Body of pancreas (tissue), 4 donors: Measurements from ENCODE around the gene ZDHHC12. TPM values are rescaled to one million over a fixed set of nuclear protein-coding genes. Genes with fewer than 3 reads are reported as not detected.
"Not testable (repeated sequence)": the region's sequence is repeated elsewhere in the genome, so short reads cannot be mapped to it uniquely, and the experiment has no call there.

Experiments
- ATAC-seq: fragments of 150-250 bp; one replicate; pipeline ENCODE4 v1.9.1; 2016
- DNase-seq, 4 donors: peaks; one replicate each; pipeline ENCODE4 v3.0.0-alpha.2; 2019
- H3K27ac ChIP-seq, 4 donors: fragments of 200-600 bp; sonication (generic); 1 replicate in 3 of 4; 2 replicates in 1 of 4; pipeline versions ENCODE4 v1.5.1 to v1.6.1; 2016 to 2019; ENCODE audit warnings: mild to moderate bottlenecking in 1 of 4, mixed read lengths in 1 of 4, moderate library complexity in 1 of 4
- H3K27me3 ChIP-seq, 2 donors: fragments of 200-600 bp; sonication (generic); one replicate each; pipeline ENCODE4 v1.6.0; 2016; ENCODE audit warnings: mild to moderate bottlenecking in 1 of 2
- H3K36me3 ChIP-seq, 2 donors: fragments of 200-600 bp; sonication (generic); replicated peaks in 1 of 2; 2 replicates each; pipeline ENCODE4 v1.5.1; 2016; ENCODE audit warnings: low read depth in 2 of 2; ENCODE audit not compliant: insufficient read depth in 1 of 2
- H3K4me1 ChIP-seq: fragments of 200-600 bp; sonication (generic); one replicate; pipeline ENCODE4 v1.6.0; 2016
- H3K4me3 ChIP-seq, 2 donors: fragments of 200-600 bp; sonication (generic); 1 replicate in 1 of 2; 2 replicates in 1 of 2; pipeline ENCODE4 v1.5.1; 2016 to 2019
- H3K9me3 ChIP-seq, 3 donors: fragments of 200-600 bp; sonication (generic); 1 replicate in 2 of 3; 2 replicates in 1 of 3; pipeline ENCODE4 v1.5.1; 2016
- POLR2A ChIP-seq, 3 donors: fragments of 450-650 bp; IDR thresholded peaks; one replicate each; pipeline ENCODE4 v1.6.1; 2016; ENCODE audit warnings: antibody characterized with exemption in 3 of 3, mild to moderate bottlenecking in 2 of 3
- WGBS, 2 donors: methylation state at CpG; one replicate each; pipeline ENCODE4 v1.1.5; 2017; 5-methylcytosine and 5-hydroxymethylcytosine counted together
- intact Hi-C: fragments of 100-400 bp; cut with DNase I; formaldehyde crosslinking; loops from one replicate; pipeline ENCODE4 v1.15.1; 2023
- total RNA-seq, 2 donors: library from RNA; depleted of rRNA; stranded (reverse); fragments of >200 nt; gene quantifications; one replicate each; pipeline ENCODE4 v1.1.0, GENCODE V29; 2016
- TF ChIP-seq, protein P1 (sequence below), 7 experiments: fragments of 450-650 bp in 4 of 7; fragments of 200-600 bp in 3 of 7; sonication (generic) in 3 of 7; IDR thresholded peaks; one replicate each; pipeline ENCODE4 v1.5.1; 2016 to 2019; ENCODE audit warnings: antibody characterized with exemption in 7 of 7

Gene ZDHHC12
- total RNA-seq, 2 donors from 2014 or later, result 21.1 to 64.9 TPM

DNA sequence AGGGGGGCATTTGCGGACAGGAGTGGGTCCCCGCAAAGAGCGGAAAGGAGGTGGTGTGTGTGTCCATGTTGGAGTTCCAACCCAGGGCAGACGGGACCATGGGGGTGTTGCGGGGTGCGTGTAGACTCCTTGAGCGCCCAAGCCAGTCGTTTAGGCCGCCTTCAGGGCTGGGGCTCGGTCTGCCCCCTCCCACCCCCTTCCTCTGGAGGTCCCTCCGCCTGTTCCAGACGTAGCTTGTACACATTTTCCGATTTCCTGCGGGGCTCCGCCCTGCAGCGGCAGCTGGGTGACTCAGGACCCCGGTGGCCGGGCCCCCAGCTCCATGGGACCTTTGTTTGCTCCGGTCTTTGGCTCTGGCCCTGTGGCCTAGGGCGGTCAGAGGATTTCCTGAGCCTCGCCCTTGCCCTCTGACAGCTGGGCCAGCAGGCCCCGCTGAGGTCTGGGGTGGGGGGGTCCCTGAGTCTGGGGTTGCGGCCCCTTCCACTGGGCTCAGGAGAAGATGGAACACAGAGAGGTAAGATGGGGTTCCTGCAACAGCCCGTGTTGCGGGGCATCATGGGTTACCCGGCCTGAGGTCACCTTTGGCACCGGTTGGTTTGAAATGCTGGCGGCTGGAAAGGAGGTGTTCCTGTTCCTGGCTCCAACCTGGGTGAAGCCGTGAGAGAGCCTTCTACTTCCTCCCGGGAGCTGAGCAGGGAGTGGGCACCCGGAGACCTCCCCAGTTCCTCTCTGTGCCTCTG lies 20.1 kb downstream of the ZDHHC12 start:
- peak in 1 of 3 donors; percentile 23 for TF ChIP-seq POLR2A (IDR thresholded peaks at IDR 0.05)
- TF ChIP-seq, protein P1, sequence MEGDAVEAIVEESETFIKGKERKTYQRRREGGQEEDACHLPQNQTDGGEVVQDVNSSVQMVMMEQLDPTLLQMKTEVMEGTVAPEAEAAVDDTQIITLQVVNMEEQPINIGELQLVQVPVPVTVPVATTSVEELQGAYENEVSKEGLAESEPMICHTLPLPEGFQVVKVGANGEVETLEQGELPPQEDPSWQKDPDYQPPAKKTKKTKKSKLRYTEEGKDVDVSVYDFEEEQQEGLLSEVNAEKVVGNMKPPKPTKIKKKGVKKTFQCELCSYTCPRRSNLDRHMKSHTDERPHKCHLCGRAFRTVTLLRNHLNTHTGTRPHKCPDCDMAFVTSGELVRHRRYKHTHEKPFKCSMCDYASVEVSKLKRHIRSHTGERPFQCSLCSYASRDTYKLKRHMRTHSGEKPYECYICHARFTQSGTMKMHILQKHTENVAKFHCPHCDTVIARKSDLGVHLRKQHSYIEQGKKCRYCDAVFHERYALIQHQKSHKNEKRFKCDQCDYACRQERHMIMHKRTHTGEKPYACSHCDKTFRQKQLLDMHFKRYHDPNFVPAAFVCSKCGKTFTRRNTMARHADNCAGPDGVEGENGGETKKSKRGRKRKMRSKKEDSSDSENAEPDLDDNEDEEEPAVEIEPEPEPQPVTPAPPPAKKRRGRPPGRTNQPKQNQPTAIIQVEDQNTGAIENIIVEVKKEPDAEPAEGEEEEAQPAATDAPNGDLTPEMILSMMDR (IDR thresholded peaks at IDR 0.05), result no peak
- H3K27ac ChIP-seq, result peak overlapping the region; percentile 33 to 84 (median 68)
- peak; percentile 10 for ATAC-seq
- 79 to 88% methylated on average over 5 to 27 of the region's 31 CpGs for WGBS, 2 donors
- peak in 3 of 4 donors; percentile 31 to 59 (median 50) for DNase-seq
- H3K9me3 ChIP-seq, result no peaks in the 10 kb centered on the region
- intact Hi-C loops, result no loop called here
- H3K27me3 ChIP-seq, result no peaks in the 10 kb centered on the region
- no peak overlapping the region for H3K4me3 ChIP-seq
- H3K4me1 ChIP-seq, result peaks cover 21% of the 10 kb centered on the region
- no peaks in the 10 kb centered on the region for H3K36me3 ChIP-seq

DNA sequence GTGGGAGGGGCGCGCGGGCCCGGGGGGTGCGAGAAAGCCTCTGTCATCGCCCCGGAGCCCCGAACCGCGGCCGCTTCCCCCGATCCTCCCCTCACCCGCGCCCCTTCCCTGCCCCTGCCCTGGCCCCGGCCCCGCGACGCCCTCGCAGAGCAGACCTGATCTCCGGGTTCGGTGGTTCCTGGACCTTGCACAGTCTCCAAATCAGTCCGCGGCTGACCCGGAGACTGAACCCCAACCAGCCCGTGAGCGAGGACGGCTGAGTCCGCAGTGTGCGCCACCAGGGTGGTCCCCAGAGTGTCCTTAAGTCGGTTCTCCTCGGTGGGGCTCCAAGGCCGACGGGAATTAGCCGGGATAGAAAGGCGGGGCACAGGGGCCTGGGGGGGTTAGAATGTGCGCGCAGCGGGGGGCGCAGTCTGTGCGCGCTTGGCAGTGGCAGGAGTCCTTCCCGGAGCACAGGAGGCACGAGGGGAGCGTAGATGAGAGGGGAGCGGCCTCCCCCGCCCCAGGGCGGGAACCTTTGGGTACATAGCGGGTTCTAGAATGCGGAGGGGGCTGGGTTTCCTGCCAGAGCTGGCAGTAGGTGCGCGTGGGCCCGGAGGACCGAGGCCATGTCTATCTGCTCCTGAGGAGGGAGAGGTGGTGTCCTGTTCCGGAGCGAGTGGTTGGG lies 20.8 kb downstream of the ZDHHC12 start:
- intact Hi-C loops, result no loop called here
- peak; percentile 31 for ATAC-seq

DNA sequence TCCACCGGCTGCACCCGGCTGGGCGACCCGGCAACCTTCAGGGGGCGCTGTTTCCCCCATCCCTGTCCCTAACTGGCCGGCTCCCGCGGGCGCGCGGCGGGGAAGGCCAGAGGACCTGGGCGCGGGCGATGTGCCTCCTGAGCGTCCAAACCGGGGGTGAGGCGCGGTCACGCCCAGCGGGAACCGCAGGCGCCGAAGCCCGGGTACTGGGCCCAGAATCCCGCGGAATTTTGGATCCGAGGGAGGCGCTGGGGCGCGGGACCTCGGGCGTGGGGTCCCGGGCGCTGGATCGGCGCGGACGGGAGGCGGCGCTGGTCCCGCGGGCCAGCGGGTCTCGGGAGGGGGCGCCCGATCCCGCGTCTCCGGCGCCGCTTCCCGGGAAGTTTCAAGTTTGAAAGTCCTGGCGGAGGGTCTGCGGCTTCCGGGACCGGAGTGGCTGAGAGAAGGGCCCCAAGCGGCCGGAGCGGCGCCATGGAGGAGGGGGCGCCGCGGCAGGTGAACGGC lies 21.4 kb downstream of the ZDHHC12 start, which contains the start of gene PKN3:
Gene PKN3, plus strand, starts transcription at position 59 of the 504 bp plus-strand sequence. Its CDS starts 413 bp downstream, at position 472.
- 0% methylated on average over 49 of the region's 65 CpGs; no CpG with 5 or more reads in 1 of the 2 donors for WGBS, 2 donors
- Histone ChIP-seq H3K4me1 (peaks cover 21% of the 10 kb centered on the region), H3K9me3 (no peaks in the 10 kb centered on the region), H3K27me3 (no peaks in the 10 kb centered on the region), H3K4me3 (peak within 1 kb of the TSS; percentile 29 to 71), H3K36me3 (no peaks in the 10 kb centered on the region), H3K27ac (peak within 1 kb of the TSS; percentile 33 to 84 (median 68))
- DNase-seq (peak; percentile 85 to 90 (median 87)), ATAC-seq (peak; percentile 87)
- intact Hi-C loops, result no loop called here
- peak in 2 of 3 donors; percentile 27 to 40 for TF ChIP-seq POLR2A (IDR thresholded peaks at IDR 0.05)
- TF ChIP-seq, protein P1 (IDR thresholded peaks at IDR 0.05), result peak; percentile 72 to 89 (median 85)

More for the DNA sequence above, 20.8 kb downstream of the ZDHHC12 start:
- TF ChIP-seq POLR2A (IDR thresholded peaks at IDR 0.05), result no peak
- TF ChIP-seq, protein P1 (IDR thresholded peaks at IDR 0.05), result no peak
- H3K4me3 ChIP-seq, result peak overlapping the region; percentile 29 to 71
- H3K27me3 ChIP-seq, result no peaks in the 10 kb centered on the region
- no peaks in the 10 kb centered on the region for H3K36me3 ChIP-seq
- DNase-seq, result peak in 2 of 4 donors; percentile 43 to 44
- 14 to 75% methylated on average over 8 to 46 of the region's 55 CpGs for WGBS, 2 donors
- peaks cover 21% of the 10 kb centered on the region for H3K4me1 ChIP-seq
- H3K27ac ChIP-seq, result peak overlapping the region; percentile 33 to 84 (median 68)
- H3K9me3 ChIP-seq, result no peaks in the 10 kb centered on the region

DNA sequence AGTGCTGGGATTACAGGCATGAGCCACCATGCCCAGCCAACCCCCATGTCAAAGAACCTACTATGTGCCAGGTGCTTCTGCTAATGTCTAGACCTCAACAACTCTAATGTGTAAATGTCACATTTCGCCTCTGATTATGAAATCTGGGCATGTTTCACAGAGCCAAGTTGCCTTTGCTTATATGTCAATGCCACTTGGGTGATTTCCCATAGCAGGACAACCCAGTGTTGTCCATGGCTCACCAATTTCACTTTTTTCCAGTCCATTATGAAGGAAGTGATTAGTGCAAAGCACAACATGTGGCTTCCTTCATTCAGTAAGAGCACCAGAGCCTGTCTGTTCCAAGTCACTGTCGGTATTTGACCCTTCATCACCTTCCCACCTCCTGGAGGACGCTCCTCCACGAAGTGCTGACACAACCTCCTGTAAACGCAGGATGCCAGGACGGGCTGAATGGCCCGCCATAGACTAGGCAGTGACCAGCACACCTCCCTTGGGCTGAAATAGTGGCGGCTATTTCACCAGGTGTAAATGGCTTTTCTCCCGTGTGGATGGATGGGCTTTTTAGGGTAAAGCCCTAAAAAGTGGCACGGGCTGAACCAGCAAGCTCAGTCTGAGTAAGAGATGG lies 22.6 kb downstream of the ZDHHC12 start:
- Histone ChIP-seq H3K27ac (peak overlapping the region in 3 of 4 donors; percentile 16 to 47 (median 32)), H3K36me3 (no peaks in the 10 kb centered on the region), H3K9me3 (no peaks in the 10 kb centered on the region), H3K27me3 (no peaks in the 10 kb centered on the region), H3K4me1 (peaks cover 21% of the 10 kb centered on the region), H3K4me3 (no peak overlapping the region)
- TF ChIP-seq POLR2A (IDR thresholded peaks at IDR 0.05), result no peak
- TF ChIP-seq, protein P1 (IDR thresholded peaks at IDR 0.05), result no peak
- 55 to 82% methylated on average over 4 to 10 of the region's 10 CpGs for WGBS, 2 donors
- intact Hi-C loops, result no loop called here
- DNase-seq, result peak in 3 of 4 donors; percentile 22 to 41 (median 26)
- ATAC-seq, result no peak

DNA sequence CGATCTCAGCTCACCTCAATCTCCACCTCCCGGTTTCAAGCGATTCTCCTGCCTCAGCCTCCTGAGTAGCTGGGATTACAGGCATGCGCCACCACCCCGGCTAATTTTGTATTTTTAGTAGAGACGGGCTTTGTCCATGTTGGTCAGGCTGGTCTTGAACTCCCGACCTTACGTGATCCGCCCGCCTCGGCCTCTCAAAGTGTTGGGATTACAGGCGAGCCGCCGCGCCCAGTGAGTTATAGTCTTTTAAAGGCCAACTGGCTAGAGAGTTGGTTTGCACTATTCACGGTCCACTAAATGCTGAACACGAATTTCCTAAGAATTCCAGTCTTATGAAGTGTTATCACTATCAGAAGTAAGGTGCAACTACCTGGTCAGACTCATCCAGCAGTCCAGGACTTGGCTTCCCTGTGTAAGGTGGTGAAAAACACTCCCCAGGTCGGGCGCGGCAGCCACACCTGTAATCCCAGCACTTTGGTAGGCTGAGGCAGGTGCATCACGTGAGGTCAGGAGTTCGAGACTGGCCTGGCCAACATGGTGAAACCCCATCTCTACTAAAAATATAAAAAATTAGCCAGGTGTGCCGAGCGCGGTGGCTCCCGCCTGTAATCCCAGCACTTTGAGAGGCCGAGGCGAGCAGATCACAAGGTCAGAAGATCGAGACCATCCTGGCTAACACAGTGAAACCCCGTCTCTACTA lies 24.7 kb downstream of the ZDHHC12 start:
- H3K4me3 ChIP-seq, H3K27ac ChIP-seq, H3K36me3 ChIP-seq, intact Hi-C loops, H3K27me3 ChIP-seq, H3K9me3 ChIP-seq, ATAC-seq: not testable (repeated sequence)
- 92 to 95% methylated on average over 30 of the region's 30 CpGs for WGBS, 2 donors
- DNase-seq, result peak in 1 of 4 donors; percentile 3
- H3K4me1 ChIP-seq, result peaks cover 21% of the 10 kb centered on the region
